Left ventricle myocardium inferior (tissue), 1 donor: ENCODE results near the gene PRR12. TPM values are rescaled to one million over a fixed set of nuclear protein-coding genes. Genes with fewer than 3 reads are reported as not detected.

ENCODE experiments used
- DNase-seq: peaks from one replicate; pipeline ENCODE4 v3.0.0-alpha.2; 2020
- H3K27ac ChIP-seq: fragments of 200-600 bp; replicated peaks from 2 replicates; pipeline ENCODE4 v1.8.0; 2021
- H3K27me3 ChIP-seq: fragments of 200-600 bp; 2 replicates; pipeline ENCODE4 v1.8.0; 2021; ENCODE audit warnings: low read depth
- H3K36me3 ChIP-seq: fragments of 200-600 bp; 2 replicates; pipeline ENCODE4 v1.8.0; 2021
- H3K4me1 ChIP-seq: fragments of 200-600 bp; 2 replicates; pipeline ENCODE4 v1.8.0; 2021
- H3K4me3 ChIP-seq: fragments of 200-600 bp; 2 replicates; pipeline ENCODE4 v1.8.0; 2021; ENCODE audit warnings: mild to moderate bottlenecking, moderate library complexity
- H3K9me3 ChIP-seq: fragments of 200-600 bp; replicated peaks from 2 replicates; pipeline ENCODE4 v1.8.0; 2021
- intact Hi-C: fragments of 100-400 bp; cut with micrococcal nuclease; formaldehyde crosslinking; loops from one replicate; pipeline ENCODE4 v1.11.0; 2022
- total RNA-seq: library from RNA; stranded (reverse); fragmentation: NEBNext Ultra II Directional; extraction: Animal tissue kit (Norgen Biotek cat#: 25700); gene quantifications from one replicate; pipeline ENCODE4 v1.2.1, GENCODE V29; 2021
- TF ChIP-seq, protein P1 (sequence below): fragments of 200-600 bp; IDR thresholded peaks from 2 replicates; pipeline ENCODE4 v1.8.0; 2021; ENCODE audit warnings: antibody characterized with exemption, mild to moderate bottlenecking, borderline replicate concordance
- donor health status: DM: no; HTN: yes; CAD: no; lungs with severe emphysema.

The PRR12 gene
- total RNA-seq, 1 donor from 2014 or later = 15.5 TPM

DNA sequence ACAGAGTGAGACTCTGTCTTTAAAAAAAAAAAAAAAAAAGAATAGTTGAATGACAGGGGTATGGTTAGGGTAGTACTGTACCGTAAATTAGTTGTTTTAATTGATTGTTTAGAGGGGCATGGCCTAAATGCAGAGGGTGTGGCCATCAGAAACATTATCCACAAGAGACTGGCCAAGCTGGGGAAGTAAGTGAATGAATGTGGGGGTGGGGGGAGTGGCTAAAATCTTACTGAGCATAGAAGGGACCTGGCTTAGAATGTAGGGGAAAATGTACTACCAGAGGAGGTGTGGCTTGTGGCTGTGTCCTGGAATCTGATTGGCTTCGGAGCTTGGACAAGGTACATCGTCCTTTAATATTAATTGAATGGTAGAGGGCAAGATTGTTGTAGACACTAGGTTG lies 78.5 kb downstream of the PRR12 start:
- peaks cover 8% of the 10 kb centered on the region for H3K36me3 ChIP-seq
- H3K4me1 ChIP-seq = peaks cover 32% of the 10 kb centered on the region
- H3K9me3 ChIP-seq = no peaks in the 10 kb centered on the region
- intact Hi-C loops = no loop called here
- H3K27me3 ChIP-seq = no peaks in the 10 kb centered on the region
- TF ChIP-seq, protein P1, sequence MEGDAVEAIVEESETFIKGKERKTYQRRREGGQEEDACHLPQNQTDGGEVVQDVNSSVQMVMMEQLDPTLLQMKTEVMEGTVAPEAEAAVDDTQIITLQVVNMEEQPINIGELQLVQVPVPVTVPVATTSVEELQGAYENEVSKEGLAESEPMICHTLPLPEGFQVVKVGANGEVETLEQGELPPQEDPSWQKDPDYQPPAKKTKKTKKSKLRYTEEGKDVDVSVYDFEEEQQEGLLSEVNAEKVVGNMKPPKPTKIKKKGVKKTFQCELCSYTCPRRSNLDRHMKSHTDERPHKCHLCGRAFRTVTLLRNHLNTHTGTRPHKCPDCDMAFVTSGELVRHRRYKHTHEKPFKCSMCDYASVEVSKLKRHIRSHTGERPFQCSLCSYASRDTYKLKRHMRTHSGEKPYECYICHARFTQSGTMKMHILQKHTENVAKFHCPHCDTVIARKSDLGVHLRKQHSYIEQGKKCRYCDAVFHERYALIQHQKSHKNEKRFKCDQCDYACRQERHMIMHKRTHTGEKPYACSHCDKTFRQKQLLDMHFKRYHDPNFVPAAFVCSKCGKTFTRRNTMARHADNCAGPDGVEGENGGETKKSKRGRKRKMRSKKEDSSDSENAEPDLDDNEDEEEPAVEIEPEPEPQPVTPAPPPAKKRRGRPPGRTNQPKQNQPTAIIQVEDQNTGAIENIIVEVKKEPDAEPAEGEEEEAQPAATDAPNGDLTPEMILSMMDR = no peak
- DNase-seq = no peak
- H3K27ac ChIP-seq = no peak overlapping the region
- no peak overlapping the region for H3K4me3 ChIP-seq

DNA sequence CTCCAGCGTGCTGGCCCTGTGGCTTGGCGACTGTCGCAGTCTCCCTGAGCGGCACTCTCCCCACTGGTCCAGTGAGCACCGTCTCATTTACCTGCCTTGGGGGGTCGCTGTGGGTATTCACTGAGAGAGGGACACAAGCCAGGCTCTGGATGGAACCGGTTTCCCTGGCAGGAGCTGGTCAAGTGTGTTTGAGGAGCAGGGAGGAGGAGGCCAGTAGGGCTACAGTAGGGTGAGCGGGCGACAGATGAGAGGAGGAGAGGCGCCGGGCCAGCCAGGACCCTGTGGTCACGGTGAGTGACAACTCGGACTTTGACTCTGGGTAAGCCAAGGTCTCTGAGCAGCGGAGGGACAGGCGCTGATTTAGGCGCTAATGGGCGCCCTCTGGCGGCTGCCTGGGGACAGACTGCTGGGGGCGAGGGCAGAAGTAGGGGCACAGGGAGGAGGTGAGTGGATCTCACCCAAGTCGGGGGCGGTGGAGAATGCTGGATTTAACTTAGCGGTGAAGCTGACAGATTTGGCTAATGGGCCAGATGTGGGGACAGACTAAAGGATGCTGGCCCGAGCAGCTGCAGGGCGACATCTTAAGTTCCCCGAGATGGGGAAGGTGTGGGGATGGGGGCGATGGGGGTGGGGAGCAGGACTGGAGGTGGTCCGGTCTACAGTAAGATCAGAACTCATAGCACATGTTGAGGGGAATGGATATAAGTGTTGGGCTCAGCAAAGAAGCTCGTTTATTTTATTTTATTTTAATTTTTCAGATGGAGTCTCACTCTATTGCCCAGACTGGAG lies 81.3 kb downstream of the PRR12 start:
- peak overlapping the region; percentile 41 for H3K4me3 ChIP-seq

More for the DNA sequence above, 81.3 kb downstream of the PRR12 start:
- Histone ChIP-seq H3K4me1 (peaks cover 19% of the 10 kb centered on the region), H3K27me3 (no peaks in the 10 kb centered on the region), H3K36me3 (peaks cover 8% of the 10 kb centered on the region), H3K9me3 (no peaks in the 10 kb centered on the region), H3K27ac (peak overlapping the region; percentile 66)
- intact Hi-C loops = no loop called here
- TF ChIP-seq, protein P1 = peak; percentile 94
- peak; percentile 74 for DNase-seq

Other genes with a start within 250 kb of the PRR12 start
- 44.1 TPM for gene TEAD2, start 228.8 kb upstream of the PRR12 start, total RNA-seq
- not detected for gene DKKL1, start 227.3 kb upstream of the PRR12 start, total RNA-seq
- gene KASH5, start 202.9 kb upstream of the PRR12 start, total RNA-seq = not detected
- not detected for gene PTH2, start 167.7 kb upstream of the PRR12 start, total RNA-seq
- gene GFY, start 165.8 kb upstream of the PRR12 start, total RNA-seq = 0.14 TPM
- gene SLC17A7, start 149.7 kb upstream of the PRR12 start, total RNA-seq = 0.99 TPM
- gene PIH1D1, start 139.4 kb upstream of the PRR12 start, total RNA-seq = 24.7 TPM
- gene ALDH16A1, start 138.0 kb upstream of the PRR12 start, total RNA-seq = 9.6 TPM
- 3.1 TPM for gene FLT3LG, start 117.0 kb upstream of the PRR12 start, total RNA-seq
- 1,308 TPM for gene RPL13A, start 103.6 kb upstream of the PRR12 start, total RNA-seq
- 998 TPM for gene RPS11, start 94.7 kb upstream of the PRR12 start, total RNA-seq
- gene FCGRT, start 78.5 kb upstream of the PRR12 start, total RNA-seq = 80.9 TPM
- 7.5 TPM for gene RCN3, start 63.2 kb upstream of the PRR12 start, total RNA-seq
- gene NOSIP, start 10.6 kb upstream of the PRR12 start, total RNA-seq = 47.3 TPM
- 0.88 TPM for gene PRRG2, start 9.9 kb upstream of the PRR12 start, total RNA-seq
- 116 TPM for gene RRAS, start 49.0 kb downstream of the PRR12 start, total RNA-seq
- gene SCAF1, start 51.0 kb downstream of the PRR12 start, total RNA-seq = 38.8 TPM
- 34.5 TPM for gene IRF3, start 74.7 kb downstream of the PRR12 start, total RNA-seq
- gene BCL2L12, start 74.8 kb downstream of the PRR12 start, total RNA-seq = 11.4 TPM
- 112 TPM for gene PRMT1, start 86.1 kb downstream of the PRR12 start, total RNA-seq
- gene ADM5, start 98.4 kb downstream of the PRR12 start, total RNA-seq = 0.49 TPM
- gene CPT1C, start 99.9 kb downstream of the PRR12 start, total RNA-seq = 2.5 TPM
- gene TSKS, start 172.1 kb downstream of the PRR12 start, total RNA-seq = 0.38 TPM
- 65.5 TPM for gene AP2A1, start 175.8 kb downstream of the PRR12 start, total RNA-seq
- gene FUZ, start 222.1 kb downstream of the PRR12 start, total RNA-seq = 18.3 TPM
- 65.8 TPM for gene MED25, start 227.1 kb downstream of the PRR12 start, total RNA-seq